Measurements from ENCODE around the gene GLRX.

Gene GLRX

GRCh38 chr5:95822542-95823181 lies at the start of gene GLRX:
Gene GLRX, minus strand, starts transcription at chr5:95822726. Its CDS starts 64 bp downstream, at chr5:95822662.
- DNase-seq (ENCODE audit: low read depth), result no peak

- DNase-seq (ENCODE audit: low read depth), result no peak
Measured at GRCh38 chr5:95871146-95871806, 48.8 kb upstream of the GLRX start.

- peak; percentile 23 for DNase-seq (ENCODE audit: low read depth)
Measured at GRCh38 chr5:95870105-95870672, 47.7 kb upstream of the GLRX start.

- peak; percentile 28 for DNase-seq (ENCODE audit: low read depth)
Measured at GRCh38 chr5:95869173-95869855, 46.8 kb upstream of the GLRX start.

GRCh38 chr5:95868136-95868535 lies 45.6 kb upstream of the GLRX start:
- DNase-seq (ENCODE audit: low read depth), result no peak

- no peak for DNase-seq (ENCODE audit: low read depth)
Measured at GRCh38 chr5:95866435-95867040, 44.0 kb upstream of the GLRX start.

GRCh38 chr5:95864944-95865504 lies 42.5 kb upstream of the GLRX start:
- DNase-seq (ENCODE audit: low read depth), result no peak

GRCh38 chr5:95864456-95864855 lies 41.9 kb upstream of the GLRX start:
- no peak for DNase-seq (ENCODE audit: low read depth)

GRCh38 chr5:95863383-95863757 lies 40.8 kb upstream of the GLRX start:
- no peak for DNase-seq (ENCODE audit: low read depth)

GRCh38 chr5:95862671-95863382 lies 40.3 kb upstream of the GLRX start:
- no peak for DNase-seq (ENCODE audit: low read depth)

GRCh38 chr5:95861864-95862561 lies 39.5 kb upstream of the GLRX start:
- DNase-seq (ENCODE audit: low read depth), result no peak

- DNase-seq (ENCODE audit: low read depth), result no peak
Measured at GRCh38 chr5:95861221-95861863, 38.8 kb upstream of the GLRX start.

- no peak for DNase-seq (ENCODE audit: low read depth)
Measured at GRCh38 chr5:95859661-95860060, 37.1 kb upstream of the GLRX start.

- peak; percentile 85 for DNase-seq (ENCODE audit: low read depth)
Measured at GRCh38 chr5:95858661-95859595, 36.4 kb upstream of the GLRX start.

- DNase-seq (ENCODE audit: low read depth), result no peak
Measured at GRCh38 chr5:95858023-95858461, 35.5 kb upstream of the GLRX start.

- DNase-seq (ENCODE audit: low read depth), result no peak
Measured at GRCh38 chr5:95857185-95857945, 34.8 kb upstream of the GLRX start.

- no peak for DNase-seq (ENCODE audit: low read depth)
Measured at GRCh38 chr5:95856501-95856981, 34.0 kb upstream of the GLRX start.

- DNase-seq (ENCODE audit: low read depth), result no peak
Measured at GRCh38 chr5:95853490-95853889, 31.0 kb upstream of the GLRX start.

Data from stimulated activated CD8-positive, alpha-beta memory T cell treated with anti-CD3 and anti-CD28 coated beads, Interleukin-7, amount 100 ng/mL, for 24 hours (primary cell).